ENCODE measurements around the gene GFRA4. TPM values are rescaled to one million over a fixed set of nuclear protein-coding genes. Genes with fewer than 3 reads are reported as not detected.

Gene GFRA4
- total and polyA plus RNA-seq, 7 experiments from 2014 or later = not detected

GRCh38 chr20:3646067-3646440 is 17.1 kb downstream of the GFRA4 start:
- Mint-ChIP-seq H3K36me3 (peaks cover 11 to 80% (median 38%) of the 10 kb centered on the region in 5 donors), H3K4me1 (no peaks in the 10 kb centered on the region), H3K27me3 (no peaks in the 10 kb centered on the region), H3K4me3 (no peak overlapping the region), H3K27ac (no peak overlapping the region), H3K9me3 (no peaks in the 10 kb centered on the region)
- H3K9me3 ChIP-seq (ENCODE audit: control insufficient read depth in 2 of 3, low read length in 3 of 3) = no peaks in the 10 kb centered on the region
- H3K27me3 ChIP-seq (ENCODE audit: control insufficient read depth in 2 of 2, insufficient read depth in 2 of 2, low read length in 2 of 2) = no peaks in the 10 kb centered on the region
- H3K4me3 ChIP-seq (ENCODE audit: low read length) = no peak overlapping the region
- ChIA-PET CTCF (no interaction called here), POLR2A (no interaction called here)
- H3K4me1 ChIP-seq (ENCODE audit: control insufficient read depth in 2 of 2, insufficient read depth in 2 of 2, low read length in 2 of 2) = no peaks in the 10 kb centered on the region
- H3K36me3 ChIP-seq (ENCODE audit: control insufficient read depth in 2 of 3, insufficient read depth in 3 of 3, low read length in 3 of 3) = peaks cover 0 to 36% (median 0%) of the 10 kb centered on the region in 3 experiments
- intact Hi-C loops (cut with micrococcal nuclease) = no loop called here
- H3K27ac ChIP-seq (ENCODE audit: low read depth, low read length) = no peak overlapping the region
- ATAC-seq (no peak), DNase-seq (no peak)

DNA sequence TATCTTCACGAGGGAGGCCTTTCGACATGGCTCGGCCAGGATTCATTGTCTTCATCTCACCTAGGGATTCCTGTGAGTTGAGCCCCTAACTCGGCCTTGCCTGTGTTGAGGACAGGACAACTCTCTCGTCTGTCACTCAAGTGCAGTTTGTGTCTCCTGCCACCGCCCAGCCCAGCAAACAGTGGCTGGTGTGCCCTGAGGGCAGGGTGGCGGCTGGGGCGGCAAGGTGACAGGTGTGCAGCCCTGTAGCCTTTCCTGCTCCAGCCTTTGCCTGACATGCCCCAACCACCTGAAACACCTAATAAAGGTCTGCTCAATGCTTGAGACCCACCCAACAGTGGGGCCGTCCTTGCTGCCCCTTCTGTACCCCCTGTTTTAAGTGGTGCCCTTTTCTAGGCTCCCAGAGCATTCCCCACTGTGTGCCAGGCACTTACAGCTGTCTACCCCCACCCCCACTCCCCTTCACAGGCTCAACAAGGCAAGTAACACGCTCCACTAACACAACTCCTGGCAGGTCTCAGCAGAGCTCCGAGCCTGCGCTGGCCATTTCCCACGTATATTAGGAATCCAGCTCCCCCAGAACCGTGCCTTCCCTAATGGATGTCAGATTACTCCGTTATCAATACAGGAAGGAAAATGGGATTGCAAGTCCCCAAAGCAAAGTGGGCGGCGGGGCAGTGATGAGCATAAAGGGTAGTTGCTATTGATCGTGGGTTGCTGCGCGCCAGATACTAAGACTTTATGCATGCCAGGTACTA is 17.7 kb downstream of the GFRA4 start:
- intact Hi-C loops (cut with micrococcal nuclease) = no loop called here
- H3K36me3 Mint-ChIP-seq = peaks cover 15 to 80% (median 39%) of the 10 kb centered on the region in 5 donors
- peaks cover 0 to 4% (median 0%) of the 10 kb centered on the region in 11 donors for H3K9me3 Mint-ChIP-seq
- H3K4me3 Mint-ChIP-seq = no peak overlapping the region
- H3K27ac Mint-ChIP-seq = no peak overlapping the region
- H3K36me3 ChIP-seq (ENCODE audit: control insufficient read depth in 2 of 3, insufficient read depth in 3 of 3, low read length in 3 of 3) = peaks cover 0 to 40% (median 0%) of the 10 kb centered on the region in 3 experiments
- H3K27me3 Mint-ChIP-seq = no peaks in the 10 kb centered on the region
- POLR2A ChIA-PET = no interaction called here
- H3K4me1 Mint-ChIP-seq = no peaks in the 10 kb centered on the region
- H3K4me3 ChIP-seq (ENCODE audit: low read length) = no peak overlapping the region
- H3K27me3 ChIP-seq (ENCODE audit: control insufficient read depth in 2 of 2, insufficient read depth in 2 of 2, low read length in 2 of 2) = no peaks in the 10 kb centered on the region
- ATAC-seq (no peak), DNase-seq (no peak)
- H3K4me1 ChIP-seq (ENCODE audit: control insufficient read depth in 2 of 2, insufficient read depth in 2 of 2, low read length in 2 of 2) = no peaks in the 10 kb centered on the region
- H3K9me3 ChIP-seq (ENCODE audit: control insufficient read depth in 2 of 3, low read length in 3 of 3) = no peaks in the 10 kb centered on the region
- CTCF ChIA-PET = no interaction called here
- no peak overlapping the region for H3K27ac ChIP-seq (ENCODE audit: low read depth, low read length)

DNA sequence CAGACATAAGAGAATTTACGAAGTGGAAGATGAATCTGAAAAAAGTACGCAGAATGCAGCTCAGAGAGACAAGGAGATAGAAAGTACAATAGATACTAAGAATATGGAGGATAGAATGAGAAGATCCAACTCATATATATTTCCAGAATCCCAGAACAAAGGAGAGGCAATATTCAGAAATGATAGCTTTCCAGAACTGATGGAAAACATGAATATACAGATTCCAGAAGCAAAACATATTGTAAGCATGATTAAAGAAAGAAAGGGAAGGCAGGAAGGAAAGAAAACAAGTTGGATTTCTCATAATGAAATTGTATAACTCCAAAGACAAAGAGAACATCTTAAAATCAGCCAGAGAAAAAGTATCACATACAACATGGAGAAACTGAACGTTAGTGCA is 22.9 kb downstream of the GFRA4 start:
- H3K36me3 Mint-ChIP-seq = peaks cover 9 to 68% (median 44%) of the 10 kb centered on the region in 5 donors
- no peaks in the 10 kb centered on the region for H3K9me3 ChIP-seq (ENCODE audit: control insufficient read depth in 2 of 3, low read length in 3 of 3)
- H3K4me1 Mint-ChIP-seq = no peaks in the 10 kb centered on the region
- peaks cover 0 to 7% (median 0%) of the 10 kb centered on the region in 11 donors for H3K9me3 Mint-ChIP-seq
- H3K4me3 ChIP-seq (ENCODE audit: low read length) = no peak overlapping the region
- no peaks in the 10 kb centered on the region for H3K27me3 Mint-ChIP-seq
- H3K27ac ChIP-seq (ENCODE audit: low read depth, low read length) = no peak overlapping the region
- no peak overlapping the region for H3K4me3 Mint-ChIP-seq
- no peaks in the 10 kb centered on the region for H3K4me1 ChIP-seq (ENCODE audit: control insufficient read depth in 2 of 2, insufficient read depth in 2 of 2, low read length in 2 of 2)
- no peak overlapping the region for H3K27ac Mint-ChIP-seq
- CTCF ChIA-PET = no interaction called here
- H3K36me3 ChIP-seq (ENCODE audit: control insufficient read depth in 2 of 3, insufficient read depth in 3 of 3, low read length in 3 of 3) = peaks cover 0 to 33% (median 0%) of the 10 kb centered on the region in 3 experiments
- ATAC-seq = no peak
- POLR2A ChIA-PET = no interaction called here
- intact Hi-C loops (cut with micrococcal nuclease) = no loop called here
- no peak for DNase-seq
- H3K27me3 ChIP-seq (ENCODE audit: control insufficient read depth in 2 of 2, insufficient read depth in 2 of 2, low read length in 2 of 2) = no peaks in the 10 kb centered on the region

- no peaks in the 10 kb centered on the region for H3K4me1 ChIP-seq (ENCODE audit: control insufficient read depth in 2 of 2, insufficient read depth in 2 of 2, low read length in 2 of 2)
- ATAC-seq = no peak
- no peaks in the 10 kb centered on the region for H3K27me3 ChIP-seq (ENCODE audit: control insufficient read depth in 2 of 2, insufficient read depth in 2 of 2, low read length in 2 of 2)
- intact Hi-C loops (cut with micrococcal nuclease) = no loop called here
- Mint-ChIP-seq H3K36me3 (peaks cover 4 to 48% (median 28%) of the 10 kb centered on the region in 5 donors), H3K4me1 (peaks cover 0 to 5% (median 0%) of the 10 kb centered on the region in 7 donors), H3K4me3 (no peak overlapping the region), H3K27me3 (no peaks in the 10 kb centered on the region), H3K27ac (no peak overlapping the region), H3K9me3 (peaks cover 0 to 3% (median 0%) of the 10 kb centered on the region in 11 donors)
- H3K9me3 ChIP-seq (ENCODE audit: control insufficient read depth in 2 of 3, low read length in 3 of 3) = no peaks in the 10 kb centered on the region
- H3K27ac ChIP-seq (ENCODE audit: low read depth, low read length) = no peak overlapping the region
- no peak overlapping the region for H3K4me3 ChIP-seq (ENCODE audit: low read length)
- no peak for DNase-seq
- H3K36me3 ChIP-seq (ENCODE audit: control insufficient read depth in 2 of 3, insufficient read depth in 3 of 3, low read length in 3 of 3) = peaks cover 0 to 14% (median 0%) of the 10 kb centered on the region in 3 experiments
- CTCF ChIA-PET = no interaction called here
- POLR2A ChIA-PET = interaction anchor here (0.6 kb wide), 1 partner anchor 973 kb away, joined by 3 read pairs; no protein-coding TSS in a partner anchor
Measured at GRCh38 chr20:3635346-3635745, 27.9 kb downstream of the GFRA4 start.

GRCh38 chr20:3633913-3634478 is 29.2 kb downstream of the GFRA4 start:
- ChIA-PET POLR2A (no interaction called here), CTCF (no interaction called here)
- intact Hi-C loops (cut with micrococcal nuclease) = no loop called here
- H3K4me1 Mint-ChIP-seq = peaks cover 0 to 5% (median 0%) of the 10 kb centered on the region in 7 donors
- peaks cover 0 to 47% (median 25%) of the 10 kb centered on the region in 5 donors for H3K36me3 Mint-ChIP-seq
- no peak for ATAC-seq
- Histone ChIP-seq H3K9me3 (ENCODE audit: control insufficient read depth in 2 of 3, low read length in 3 of 3) (no peaks in the 10 kb centered on the region), H3K4me3 (ENCODE audit: low read length) (no peak overlapping the region), H3K4me1 (ENCODE audit: control insufficient read depth in 2 of 2, insufficient read depth in 2 of 2, low read length in 2 of 2) (no peaks in the 10 kb centered on the region), H3K27me3 (ENCODE audit: control insufficient read depth in 2 of 2, insufficient read depth in 2 of 2, low read length in 2 of 2) (no peaks in the 10 kb centered on the region), H3K36me3 (ENCODE audit: control insufficient read depth in 2 of 3, insufficient read depth in 3 of 3, low read length in 3 of 3) (peaks cover 0 to 6% (median 0%) of the 10 kb centered on the region in 3 experiments), H3K27ac (ENCODE audit: low read depth, low read length) (no peak overlapping the region)
- H3K4me3 Mint-ChIP-seq = no peak overlapping the region
- no peak overlapping the region for H3K27ac Mint-ChIP-seq
- H3K9me3 Mint-ChIP-seq = no peaks in the 10 kb centered on the region
- no peaks in the 10 kb centered on the region for H3K27me3 Mint-ChIP-seq
- no peak for DNase-seq

DNA sequence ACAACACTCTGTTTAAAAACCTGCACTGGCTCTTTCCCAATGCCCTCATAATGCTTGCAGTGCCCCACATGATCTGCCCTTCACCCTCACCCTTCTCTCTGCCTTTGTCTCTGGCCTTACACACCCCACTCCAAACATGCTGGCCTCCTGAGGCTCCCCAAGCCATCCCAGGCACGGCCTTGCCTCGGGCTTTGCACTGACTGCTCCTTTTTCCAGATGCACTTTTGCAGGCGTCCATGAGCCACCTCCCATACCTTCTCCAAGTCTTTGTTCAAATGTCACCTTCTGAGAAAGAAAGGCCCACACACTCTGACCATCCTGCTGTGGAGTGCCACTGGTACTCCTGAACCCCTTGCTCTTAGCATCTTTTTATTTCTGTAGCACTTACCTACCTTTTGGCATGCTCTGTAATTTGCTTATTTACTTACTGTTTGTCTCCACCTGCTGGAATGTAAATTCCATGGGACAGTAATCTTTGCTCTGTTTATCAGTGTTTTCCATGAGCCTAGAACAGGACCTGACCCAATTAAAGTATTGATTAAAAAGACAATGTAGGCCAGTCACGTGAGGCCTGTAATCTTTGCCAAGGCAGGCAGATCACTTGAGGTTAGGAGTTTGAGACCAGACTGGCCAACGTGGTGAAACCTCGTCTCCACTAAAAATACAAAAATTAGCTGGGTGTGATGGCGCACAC is 30.7 kb downstream of the GFRA4 start:
- POLR2A ChIA-PET = no interaction called here
- H3K4me3 ChIP-seq (ENCODE audit: low read length) = no peak overlapping the region
- Mint-ChIP-seq H3K27me3 (no peaks in the 10 kb centered on the region), H3K36me3 (peaks cover 0 to 41% (median 20%) of the 10 kb centered on the region in 5 donors), H3K4me1 (peaks cover 0 to 5% (median 0%) of the 10 kb centered on the region in 7 donors), H3K4me3 (no peak overlapping the region), H3K9me3 (no peaks in the 10 kb centered on the region), H3K27ac (peak overlapping the region in 1 of 9 donors; percentile 64)
- ATAC-seq = no peak
- no peaks in the 10 kb centered on the region for H3K4me1 ChIP-seq (ENCODE audit: control insufficient read depth in 2 of 2, insufficient read depth in 2 of 2, low read length in 2 of 2)
- H3K27me3 ChIP-seq (ENCODE audit: control insufficient read depth in 2 of 2, insufficient read depth in 2 of 2, low read length in 2 of 2) = no peaks in the 10 kb centered on the region
- CTCF ChIA-PET = no interaction called here
- peaks cover 0 to 2% (median 0%) of the 10 kb centered on the region in 3 experiments for H3K36me3 ChIP-seq (ENCODE audit: control insufficient read depth in 2 of 3, insufficient read depth in 3 of 3, low read length in 3 of 3)
- intact Hi-C loops (cut with micrococcal nuclease) = no loop called here
- no peak for DNase-seq
- no peaks in the 10 kb centered on the region for H3K9me3 ChIP-seq (ENCODE audit: control insufficient read depth in 2 of 3, low read length in 3 of 3)
- no peak overlapping the region for H3K27ac ChIP-seq (ENCODE audit: low read depth, low read length)
